Measurements from ENCODE around the gene PIGQ.

The PIGQ gene

GRCh38 chr16:622920-623280 is 53.1 kb downstream of the PIGQ start:
- DNase-seq (ENCODE audit: low read depth) = no peak
- TF ChIP-seq, protein P1, sequence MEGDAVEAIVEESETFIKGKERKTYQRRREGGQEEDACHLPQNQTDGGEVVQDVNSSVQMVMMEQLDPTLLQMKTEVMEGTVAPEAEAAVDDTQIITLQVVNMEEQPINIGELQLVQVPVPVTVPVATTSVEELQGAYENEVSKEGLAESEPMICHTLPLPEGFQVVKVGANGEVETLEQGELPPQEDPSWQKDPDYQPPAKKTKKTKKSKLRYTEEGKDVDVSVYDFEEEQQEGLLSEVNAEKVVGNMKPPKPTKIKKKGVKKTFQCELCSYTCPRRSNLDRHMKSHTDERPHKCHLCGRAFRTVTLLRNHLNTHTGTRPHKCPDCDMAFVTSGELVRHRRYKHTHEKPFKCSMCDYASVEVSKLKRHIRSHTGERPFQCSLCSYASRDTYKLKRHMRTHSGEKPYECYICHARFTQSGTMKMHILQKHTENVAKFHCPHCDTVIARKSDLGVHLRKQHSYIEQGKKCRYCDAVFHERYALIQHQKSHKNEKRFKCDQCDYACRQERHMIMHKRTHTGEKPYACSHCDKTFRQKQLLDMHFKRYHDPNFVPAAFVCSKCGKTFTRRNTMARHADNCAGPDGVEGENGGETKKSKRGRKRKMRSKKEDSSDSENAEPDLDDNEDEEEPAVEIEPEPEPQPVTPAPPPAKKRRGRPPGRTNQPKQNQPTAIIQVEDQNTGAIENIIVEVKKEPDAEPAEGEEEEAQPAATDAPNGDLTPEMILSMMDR (IDR thresholded peaks at IDR 0.05; ENCODE audit: insufficient read depth, low read depth, low read length, missing control alignments) = no peak
- H3K4me3 ChIP-seq (ENCODE audit: low read depth, low read length) = no peak overlapping the region

- no peak for DNase-seq (ENCODE audit: low read depth)
- TF ChIP-seq, protein P1 (IDR thresholded peaks at IDR 0.05; ENCODE audit: insufficient read depth, low read depth, low read length, missing control alignments) = no peak
- no peak overlapping the region for H3K4me3 ChIP-seq (ENCODE audit: low read depth, low read length)
Measured at GRCh38 chr16:624526-625070, 54.8 kb downstream of the PIGQ start.

DNA sequence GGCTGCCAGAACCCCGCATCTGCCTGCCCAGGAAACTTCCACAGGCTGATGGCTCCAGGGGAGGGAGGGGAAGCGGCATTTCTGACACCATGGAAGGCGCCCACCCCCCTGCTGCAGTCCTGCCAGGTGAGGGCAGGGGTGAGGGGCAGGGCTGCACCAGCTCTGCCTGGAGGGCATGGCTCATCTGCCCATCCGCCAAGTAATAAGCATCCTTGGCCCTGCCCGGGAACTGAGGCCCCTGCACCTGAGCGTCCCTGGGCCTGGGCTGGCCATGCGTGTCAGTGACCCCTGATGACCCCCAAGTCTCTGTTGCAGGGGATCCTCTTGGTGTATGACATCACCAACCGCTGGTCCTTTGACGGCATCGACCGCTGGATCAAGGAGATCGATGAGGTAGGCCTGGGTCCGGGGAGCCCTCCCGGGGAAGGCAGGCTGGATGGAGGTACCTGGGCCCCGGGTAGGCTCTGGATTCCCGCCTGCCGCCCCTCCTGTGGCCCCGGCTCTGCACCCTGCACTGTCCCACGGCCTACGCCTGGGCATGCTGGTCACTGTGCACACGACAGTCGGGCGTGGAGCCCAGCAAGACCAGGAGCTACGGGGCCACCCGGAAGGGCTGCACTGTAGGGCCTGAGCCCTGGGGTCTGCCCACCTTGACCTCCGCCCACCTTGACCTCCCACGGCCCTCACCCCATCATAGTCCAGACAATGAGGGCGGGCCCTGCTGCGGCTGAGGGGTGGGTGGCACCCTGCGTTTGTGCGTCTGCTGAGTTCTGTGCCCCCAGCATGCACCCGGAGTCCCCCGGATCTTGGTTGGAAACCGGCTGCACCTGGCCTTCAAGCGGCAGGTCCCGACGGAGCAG is 55.6 kb downstream of the PIGQ start:
- DNase-seq (ENCODE audit: low read depth) = no peak
- TF ChIP-seq, protein P1 (IDR thresholded peaks at IDR 0.05; ENCODE audit: insufficient read depth, low read depth, low read length, missing control alignments) = no peak
- H3K4me3 ChIP-seq (ENCODE audit: low read depth, low read length) = no peak overlapping the region

DNA sequence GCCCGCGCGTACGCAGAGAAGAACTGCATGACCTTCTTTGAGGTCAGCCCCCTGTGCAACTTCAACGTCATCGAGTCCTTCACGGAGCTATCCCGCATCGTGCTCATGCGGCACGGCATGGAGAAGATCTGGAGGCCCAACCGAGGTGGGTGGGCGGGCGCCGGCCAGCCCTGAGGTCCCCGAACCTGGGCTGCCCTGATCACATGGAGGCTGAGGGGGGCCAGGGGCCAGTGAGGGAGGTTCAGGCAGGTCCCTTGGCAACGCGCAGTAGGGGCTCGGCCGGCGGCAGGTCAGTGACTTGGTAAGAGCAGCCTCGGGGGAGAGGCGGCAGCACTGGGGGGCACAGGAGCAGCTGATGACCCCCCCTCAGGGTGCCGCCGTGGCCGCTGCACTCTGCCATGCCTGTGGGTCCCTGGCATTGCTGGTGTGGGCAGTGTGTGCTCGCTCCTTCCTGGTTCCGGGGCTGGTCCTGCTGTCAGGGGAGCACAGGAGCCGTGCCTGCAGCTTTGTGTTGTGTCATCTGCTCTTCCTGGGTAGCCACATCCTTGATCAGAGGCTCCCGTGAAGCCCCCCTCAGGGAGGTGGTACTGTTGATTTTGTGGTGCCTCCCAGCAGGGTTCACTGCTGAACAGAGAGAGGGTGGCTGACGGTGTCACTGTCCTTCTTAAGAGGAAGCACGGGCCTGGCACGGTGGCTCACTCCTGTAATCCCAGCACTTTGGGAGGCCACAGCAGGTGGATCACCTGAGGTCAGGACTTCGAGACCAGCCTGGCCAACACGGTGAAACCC is 56.4 kb downstream of the PIGQ start:
- H3K4me3 ChIP-seq (ENCODE audit: low read depth, low read length) = no peak overlapping the region
- no peak for DNase-seq (ENCODE audit: low read depth)
- TF ChIP-seq, protein P1 (IDR thresholded peaks at IDR 0.05; ENCODE audit: insufficient read depth, low read depth, low read length, missing control alignments) = no peak

DNA sequence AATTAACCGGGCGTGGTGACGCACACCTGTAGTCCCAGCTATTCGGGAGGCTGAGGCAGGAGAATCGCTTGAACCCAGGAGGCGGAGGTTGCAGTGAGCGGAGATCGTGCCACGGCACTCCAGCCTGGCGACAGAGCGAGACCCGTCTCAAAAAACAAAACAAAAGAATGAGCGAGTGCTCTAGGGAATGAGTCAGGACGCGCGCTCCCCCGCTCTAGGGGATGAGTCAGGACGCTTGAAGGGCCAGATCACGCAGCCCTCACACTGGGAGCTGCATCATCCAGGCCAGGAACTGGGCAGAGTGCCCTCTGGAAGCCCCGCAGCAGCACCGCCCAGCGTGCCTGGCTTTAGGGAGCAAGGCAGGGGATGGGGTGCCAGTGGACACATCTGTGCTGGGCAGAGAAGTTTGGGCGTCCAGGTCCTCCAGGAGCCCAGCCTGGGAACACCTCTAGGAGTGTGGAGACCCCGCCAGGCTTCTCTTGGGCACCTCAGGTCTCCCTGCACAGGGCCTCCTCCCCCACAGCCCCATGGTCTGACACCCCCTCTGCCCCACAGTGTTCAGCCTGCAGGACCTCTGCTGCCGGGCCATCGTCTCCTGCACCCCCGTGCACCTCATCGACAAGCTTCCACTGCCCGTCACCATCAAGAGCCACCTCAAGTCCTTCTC is 57.2 kb downstream of the PIGQ start:
- no peak overlapping the region for H3K4me3 ChIP-seq (ENCODE audit: low read depth, low read length)
- DNase-seq (ENCODE audit: low read depth) = no peak
- TF ChIP-seq, protein P1 (IDR thresholded peaks at IDR 0.05; ENCODE audit: insufficient read depth, low read depth, low read length, missing control alignments) = no peak

- no peak overlapping the region for H3K4me3 ChIP-seq (ENCODE audit: low read depth, low read length)
- TF ChIP-seq, protein P1 (IDR thresholded peaks at IDR 0.05; ENCODE audit: insufficient read depth, low read depth, low read length, missing control alignments) = no peak
- DNase-seq (ENCODE audit: low read depth) = no peak
Measured at GRCh38 chr16:627454-628239, 57.9 kb downstream of the PIGQ start.

Measured in GM12865 (cell line).